GM15510 (cell line): Measurements from ENCODE around the gene CAMTA1.

Experiments
- POLR2A ChIP-seq: IDR thresholded peaks from 3 replicates; pipeline ENCODE4 v1.6.1; 2011; ENCODE audit warnings: borderline replicate concordance; ENCODE audit not compliant: insufficient read length; ENCODE audit errors: extremely low read depth

Gene CAMTA1

GRCh38 chr1:7585216-7585907, 800.1 kb downstream of the CAMTA1 start:
- TF ChIP-seq POLR2A = no peak

DNA sequence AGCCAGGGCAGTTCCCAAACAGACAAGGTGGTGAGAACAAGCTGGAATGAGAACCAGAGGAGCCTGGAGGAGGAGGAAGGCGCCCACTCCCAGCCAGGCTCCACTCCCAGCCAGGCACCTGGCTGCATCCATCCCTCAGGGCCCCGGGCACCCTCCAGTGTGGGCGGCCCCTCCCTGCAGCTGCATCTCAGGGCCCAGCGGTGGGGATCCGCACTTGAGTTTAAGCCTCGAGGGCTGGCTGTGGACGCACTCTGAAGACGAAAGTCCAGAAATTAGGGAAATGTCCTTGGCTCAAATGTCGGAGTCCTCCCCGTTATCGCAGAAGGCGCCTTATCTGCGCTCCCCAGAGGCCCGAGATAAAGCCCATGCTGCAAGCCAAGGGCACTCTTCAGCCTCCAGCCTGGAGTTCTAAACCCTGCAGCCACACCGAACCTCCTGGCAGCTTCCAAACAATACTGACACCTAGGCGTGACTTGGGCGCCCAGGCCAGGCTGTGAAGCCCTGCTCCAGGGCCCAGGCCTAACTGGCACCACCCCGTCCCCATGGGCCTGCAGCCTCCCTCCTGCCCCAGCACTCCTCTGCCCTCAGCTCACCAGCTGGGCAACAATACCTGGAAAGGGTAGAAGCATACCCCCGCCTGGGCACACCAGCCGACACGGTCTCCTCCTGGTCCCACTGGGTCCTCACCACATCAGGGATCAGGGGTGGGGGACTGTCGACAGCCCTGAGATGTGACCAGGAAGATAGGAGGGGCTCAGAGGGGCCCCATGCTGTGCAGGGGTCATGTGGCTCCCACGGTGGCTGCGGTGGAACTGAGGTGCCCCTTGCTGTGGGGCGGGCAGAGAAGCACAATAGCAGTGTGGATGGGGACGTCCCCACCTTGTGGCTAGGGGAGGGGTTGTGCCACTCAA, 801.0 kb downstream of the CAMTA1 start:
- TF ChIP-seq POLR2A = no peak

GRCh38 chr1:7587108-7587772, 802.0 kb downstream of the CAMTA1 start:
- TF ChIP-seq POLR2A = no peak

GRCh38 chr1:7587773-7588456, 802.7 kb downstream of the CAMTA1 start:
- TF ChIP-seq POLR2A = no peak

DNA sequence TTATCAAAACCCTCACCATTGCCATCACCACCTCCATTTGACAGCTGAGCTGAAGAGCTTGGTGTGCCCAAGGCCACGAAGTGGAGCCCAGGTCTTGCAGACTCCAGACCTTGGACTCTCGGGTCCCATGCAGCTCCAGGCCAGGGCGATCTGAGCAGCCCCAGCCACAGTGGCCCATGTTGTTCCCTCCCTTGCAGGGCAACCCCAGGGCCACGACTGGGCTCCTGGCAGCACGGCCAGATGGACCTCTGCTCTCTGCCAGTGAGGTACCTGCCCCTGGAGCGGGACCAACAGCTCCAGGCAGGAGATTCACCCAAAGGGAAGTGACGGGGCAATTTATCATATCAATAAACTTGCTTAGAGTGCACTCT, 803.2 kb downstream of the CAMTA1 start:
- TF ChIP-seq POLR2A = no peak

- no peak for TF ChIP-seq POLR2A
Measured at GRCh38 chr1:7589080-7589735, 804.0 kb downstream of the CAMTA1 start.

- TF ChIP-seq POLR2A = no peak
Measured at GRCh38 chr1:7589774-7590425, 804.6 kb downstream of the CAMTA1 start.

DNA sequence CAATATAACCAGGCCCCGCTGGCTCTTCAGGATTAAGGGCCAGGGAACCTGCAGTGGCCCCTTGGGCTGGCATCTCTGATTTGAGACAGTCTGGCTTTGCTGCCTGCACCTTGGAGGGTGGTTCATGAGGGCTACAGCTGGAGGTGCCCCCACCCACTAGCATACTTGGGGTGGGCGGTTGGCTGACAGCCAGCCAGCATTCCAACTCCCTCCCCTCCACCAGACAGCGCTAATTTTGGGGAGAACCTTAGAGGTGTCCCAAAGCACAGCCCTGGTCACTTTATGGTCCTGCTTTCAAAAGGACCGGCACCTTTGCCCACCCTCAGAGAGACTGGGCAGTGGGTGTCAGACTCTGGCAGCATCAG, 805.2 kb downstream of the CAMTA1 start:
- no peak for TF ChIP-seq POLR2A

GRCh38 chr1:7591565-7591964, 806.3 kb downstream of the CAMTA1 start:
- TF ChIP-seq POLR2A = no peak

DNA sequence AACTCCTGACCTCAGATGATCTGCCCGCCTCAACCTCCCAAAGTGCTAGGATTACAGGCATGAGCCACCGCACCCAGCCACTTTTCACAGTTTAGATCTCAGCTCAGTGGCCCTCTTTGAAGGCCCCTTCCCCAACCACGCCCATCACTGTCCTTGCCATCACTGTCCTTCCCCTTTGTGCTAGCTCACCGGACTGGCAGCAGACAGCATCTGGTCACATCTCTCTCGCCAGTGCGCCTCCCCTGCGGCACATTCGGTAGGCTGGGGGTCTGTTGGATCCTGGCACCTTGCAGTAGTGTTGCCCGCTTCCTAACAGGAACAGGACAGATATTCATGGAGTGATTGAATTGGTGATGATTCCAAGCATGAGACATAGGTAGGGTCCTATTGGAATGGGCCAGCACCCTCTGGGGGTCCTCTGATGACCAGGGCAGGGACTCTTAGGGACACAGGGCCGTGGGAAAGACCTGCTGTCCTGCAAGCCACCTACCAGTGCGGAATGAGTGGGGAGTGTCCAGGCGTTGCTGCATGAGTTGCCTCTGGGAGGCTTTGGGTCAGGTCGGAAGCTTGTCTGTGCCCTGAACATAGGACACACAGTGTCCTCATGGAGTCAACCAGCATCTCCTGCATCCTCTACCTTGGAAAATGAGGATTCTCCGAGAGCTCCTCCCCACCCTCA, 807.0 kb downstream of the CAMTA1 start:
- TF ChIP-seq POLR2A = no peak

DNA sequence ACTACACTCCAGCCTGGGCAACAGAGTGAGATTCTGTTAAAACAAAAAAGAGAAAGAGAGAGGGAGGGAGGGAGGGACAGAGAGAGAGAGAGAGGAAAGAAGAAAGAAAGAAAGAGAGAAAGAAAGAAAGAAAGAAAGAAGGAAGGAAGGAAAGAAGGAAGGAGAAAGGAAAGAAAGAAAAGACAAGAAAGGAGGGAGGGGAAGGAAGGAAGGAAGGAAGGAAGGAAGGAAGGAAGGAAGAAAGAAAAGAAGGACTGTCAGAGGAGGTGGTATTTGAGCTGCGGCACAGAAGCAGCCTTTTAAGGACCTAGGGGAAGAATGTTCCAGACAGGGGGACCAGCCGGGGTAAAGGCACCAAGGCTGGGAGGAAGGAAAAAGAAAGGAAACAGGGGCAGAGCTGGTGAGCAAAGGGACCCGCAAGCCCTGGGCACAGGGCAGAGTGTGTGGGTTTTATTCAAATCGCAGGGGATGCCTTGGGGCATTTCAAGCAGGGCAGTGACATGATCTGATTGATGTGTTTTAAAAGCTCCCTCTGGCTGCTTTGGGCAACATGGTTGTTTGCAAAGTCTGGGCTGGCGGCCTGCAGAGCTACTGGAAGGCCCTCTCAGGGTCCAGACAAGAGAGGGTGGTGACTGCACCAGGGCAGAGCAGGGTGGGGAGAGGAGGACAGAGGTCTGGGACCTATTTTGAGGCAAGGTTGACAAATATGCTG, 808.9 kb downstream of the CAMTA1 start:
- TF ChIP-seq POLR2A = no peak

DNA sequence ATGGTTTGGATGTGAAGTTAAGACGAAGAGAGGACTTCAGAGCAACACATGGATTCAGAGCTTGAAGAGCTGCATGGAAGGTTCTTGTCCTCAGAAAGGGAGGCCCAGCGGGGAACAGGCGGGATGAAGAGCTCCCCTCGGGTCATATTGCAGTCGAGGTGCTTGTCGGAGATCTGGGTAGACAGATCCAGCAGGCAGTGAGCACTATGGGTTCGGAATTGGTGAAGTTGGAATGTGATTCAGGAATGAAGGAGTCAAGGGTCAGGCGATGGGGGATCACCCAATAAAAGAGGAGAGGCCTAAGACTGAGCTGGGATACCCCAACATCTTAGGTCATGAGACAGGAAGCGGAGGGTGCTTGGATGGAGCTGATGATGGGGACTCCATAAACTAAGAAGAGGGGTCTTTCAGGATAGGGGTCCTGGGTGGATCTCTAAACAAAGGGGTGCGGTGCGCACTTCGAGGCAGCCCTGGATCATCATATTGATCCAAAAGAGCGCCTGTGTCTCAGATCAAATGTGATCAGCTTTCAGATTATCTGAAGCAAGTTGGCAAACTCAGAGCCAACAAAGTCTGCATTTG, 809.6 kb downstream of the CAMTA1 start:
- TF ChIP-seq POLR2A = no peak
